ENCODE data around the gene PIGU.
"Not testable (repeated sequence)": the region's sequence is repeated elsewhere in the genome, so short reads cannot be mapped to it uniquely, and the experiment has no call there.

Gene PIGU, protein sequence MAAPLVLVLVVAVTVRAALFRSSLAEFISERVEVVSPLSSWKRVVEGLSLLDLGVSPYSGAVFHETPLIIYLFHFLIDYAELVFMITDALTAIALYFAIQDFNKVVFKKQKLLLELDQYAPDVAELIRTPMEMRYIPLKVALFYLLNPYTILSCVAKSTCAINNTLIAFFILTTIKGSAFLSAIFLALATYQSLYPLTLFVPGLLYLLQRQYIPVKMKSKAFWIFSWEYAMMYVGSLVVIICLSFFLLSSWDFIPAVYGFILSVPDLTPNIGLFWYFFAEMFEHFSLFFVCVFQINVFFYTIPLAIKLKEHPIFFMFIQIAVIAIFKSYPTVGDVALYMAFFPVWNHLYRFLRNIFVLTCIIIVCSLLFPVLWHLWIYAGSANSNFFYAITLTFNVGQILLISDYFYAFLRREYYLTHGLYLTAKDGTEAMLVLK

DNA sequence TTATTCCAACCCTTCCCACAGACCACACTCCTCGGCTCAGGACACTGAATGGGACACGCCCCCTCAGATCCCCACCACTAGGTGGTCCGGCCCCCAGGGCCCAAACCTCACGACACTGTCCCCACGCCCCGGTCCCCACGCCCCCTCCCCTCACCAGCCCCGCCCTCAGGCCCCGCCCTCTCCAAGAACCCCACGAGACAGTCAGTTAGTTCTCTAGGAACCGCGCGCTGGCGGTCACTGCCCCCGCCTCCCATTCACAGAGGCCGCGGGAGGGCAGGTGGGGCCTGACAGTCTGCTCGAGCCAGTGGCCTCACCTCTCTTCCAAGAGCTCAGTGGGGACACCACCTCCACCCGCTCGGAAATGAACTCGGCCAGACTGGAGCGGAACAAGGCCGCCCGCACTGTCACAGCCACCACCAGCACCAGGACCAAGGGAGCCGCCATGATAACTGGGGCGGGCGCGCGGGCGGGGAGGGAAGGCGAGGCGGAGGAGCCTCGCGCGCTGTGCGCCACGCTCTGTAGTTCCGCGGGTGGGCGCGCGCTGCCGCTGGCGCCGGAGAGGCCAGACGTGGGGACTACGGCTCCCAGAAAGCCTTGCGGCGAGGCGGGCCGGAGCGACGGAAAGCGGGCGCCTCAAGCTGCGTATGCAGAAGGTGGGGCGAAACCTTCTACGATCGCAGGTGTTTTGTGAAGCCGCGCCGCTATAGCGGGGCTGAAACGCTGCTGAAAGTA lies at the start of gene PIGU:
Gene PIGU, minus strand, starts transcription at position 451 of the 732 bp plus-strand sequence. Its CDS starts 7 bp downstream, at position 444.
- DNase-seq, result peak; percentile 92

DNA sequence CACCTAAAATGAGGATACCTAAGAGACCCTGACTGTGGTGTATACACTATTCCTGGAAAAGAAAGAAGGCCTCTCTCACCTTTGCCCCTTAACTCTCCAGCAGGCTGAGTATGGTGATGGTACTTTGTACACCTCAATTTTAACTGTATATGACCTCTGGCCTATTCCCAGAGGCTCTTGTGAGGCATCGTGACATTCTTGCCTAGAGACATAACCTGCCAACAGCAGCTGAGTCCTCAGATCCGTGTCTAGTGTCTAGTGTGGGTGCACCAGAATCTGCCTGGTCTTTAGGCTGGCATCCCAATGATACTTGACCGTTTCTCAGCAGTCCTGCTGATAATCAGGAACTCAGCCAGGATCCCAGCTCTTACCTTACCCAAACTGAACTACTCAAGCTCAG lies 47.3 kb upstream of the PIGU start:
- DNase-seq, result no peak

DNA sequence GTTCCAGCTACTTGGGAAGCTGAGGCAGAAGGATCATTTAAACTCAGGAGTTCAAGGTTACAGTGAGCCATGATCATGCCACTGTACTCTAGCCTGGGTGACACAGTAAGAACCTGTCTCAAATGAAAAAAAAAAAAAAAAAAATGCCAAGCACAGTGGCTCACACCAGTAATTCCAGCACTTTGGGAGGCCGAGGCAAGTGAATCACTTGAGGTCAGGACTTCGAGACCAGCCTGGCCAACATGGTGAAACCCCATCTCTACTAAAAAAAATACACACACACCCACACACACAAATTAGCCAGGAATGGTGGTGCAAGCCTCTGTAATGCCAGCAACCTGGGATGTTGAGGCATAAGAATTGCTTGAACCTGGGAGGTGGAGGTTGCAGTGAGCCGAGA lies 45.7 kb upstream of the PIGU start:
- DNase-seq, result not testable (repeated sequence)

DNA sequence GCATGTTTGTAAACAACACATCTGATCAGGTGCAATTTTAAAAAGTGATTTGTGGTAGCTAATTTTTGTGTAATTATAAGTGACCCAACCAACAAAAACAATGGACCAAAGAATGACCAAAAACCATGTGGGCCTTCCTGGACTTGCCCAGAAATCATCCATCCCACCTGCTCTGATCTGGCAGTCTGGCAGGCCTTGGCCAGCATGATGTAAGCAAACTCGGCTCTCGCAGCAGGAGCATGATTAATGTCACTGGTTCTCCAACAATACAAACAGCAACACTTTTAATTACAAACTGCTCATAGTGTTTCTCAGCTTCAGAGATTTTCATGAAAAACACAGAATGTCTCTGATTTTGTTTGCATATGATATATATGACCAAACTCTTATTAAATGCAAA lies 43.4 kb upstream of the PIGU start:
- no peak for DNase-seq

DNA sequence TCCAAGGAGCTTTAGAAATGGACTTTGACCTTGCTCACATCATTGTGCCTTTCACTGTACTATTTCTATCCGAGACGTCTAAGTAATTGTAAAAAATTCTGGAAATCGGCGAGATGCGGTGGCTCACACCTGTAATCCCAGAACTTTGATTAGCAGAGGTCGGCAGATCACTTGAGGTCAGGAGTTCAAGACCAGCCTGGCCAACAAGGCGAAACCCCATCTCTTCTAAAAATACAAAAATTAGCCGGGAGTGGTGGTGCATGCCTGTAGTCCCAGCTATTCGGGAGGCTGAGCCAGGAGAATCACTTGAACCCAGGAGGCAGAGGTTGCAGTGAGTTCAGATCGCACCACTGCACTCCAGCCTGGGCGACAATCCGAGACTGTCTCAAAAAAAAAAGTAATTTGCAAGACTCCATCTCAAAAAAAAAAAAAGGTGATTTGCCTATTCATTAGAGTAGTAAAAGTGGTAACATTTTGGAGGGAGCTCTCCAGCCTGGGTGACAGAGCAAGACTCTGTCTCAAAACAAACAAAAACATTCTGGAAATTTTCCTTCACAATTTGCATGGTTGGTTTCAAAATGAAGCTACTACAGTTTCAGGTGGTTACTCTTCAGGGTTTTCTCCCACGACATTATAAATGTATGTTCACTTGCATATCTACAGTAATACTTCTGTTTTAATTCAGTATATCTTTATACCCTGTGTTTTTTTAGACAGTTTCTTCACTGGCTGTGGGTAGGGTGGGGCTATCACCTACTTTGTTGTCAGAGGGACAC lies 42.5 kb upstream of the PIGU start:
- not testable (repeated sequence) for DNase-seq

DNA sequence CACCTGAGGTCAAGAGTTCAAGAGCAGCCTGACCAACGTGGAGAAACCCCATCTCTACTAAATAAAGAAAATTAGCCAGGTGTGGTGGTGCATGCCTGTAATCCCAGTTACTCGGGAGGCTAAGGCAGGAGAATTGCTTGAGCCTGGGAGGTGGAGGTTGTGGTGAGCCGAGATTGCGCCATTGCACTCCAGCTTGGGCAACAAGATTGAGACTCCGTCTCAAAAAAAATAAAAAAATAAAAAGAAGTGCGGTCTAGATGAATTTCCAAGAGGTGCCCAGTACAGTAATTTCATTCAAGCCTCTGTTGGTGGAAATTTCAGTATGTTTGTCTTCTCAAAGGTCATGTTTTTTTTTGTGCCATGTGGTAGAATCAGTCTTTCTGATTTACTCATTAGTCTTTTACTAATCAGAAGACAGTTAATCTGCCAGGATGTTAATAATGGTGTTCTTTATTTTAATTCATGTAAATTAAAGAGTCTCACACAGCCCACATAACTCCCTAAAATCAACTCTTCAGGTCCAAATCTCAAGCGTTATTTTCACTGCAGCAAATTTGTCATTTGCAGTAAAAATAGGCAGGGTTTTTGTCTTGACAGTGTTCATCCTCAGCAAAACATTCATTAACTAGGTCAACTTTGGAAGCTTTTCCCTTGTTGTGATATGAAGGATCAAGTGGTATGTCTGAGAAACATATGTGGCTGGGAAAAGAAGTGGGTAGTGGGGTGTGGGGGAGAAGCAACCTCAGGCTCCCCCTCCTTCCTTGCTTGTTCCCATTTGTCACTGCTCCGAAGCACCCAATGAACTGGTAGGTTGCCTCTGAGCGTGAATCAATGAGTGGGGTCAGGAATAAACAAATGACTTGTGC lies 40.6 kb upstream of the PIGU start:
- DNase-seq, result no peak

DNA sequence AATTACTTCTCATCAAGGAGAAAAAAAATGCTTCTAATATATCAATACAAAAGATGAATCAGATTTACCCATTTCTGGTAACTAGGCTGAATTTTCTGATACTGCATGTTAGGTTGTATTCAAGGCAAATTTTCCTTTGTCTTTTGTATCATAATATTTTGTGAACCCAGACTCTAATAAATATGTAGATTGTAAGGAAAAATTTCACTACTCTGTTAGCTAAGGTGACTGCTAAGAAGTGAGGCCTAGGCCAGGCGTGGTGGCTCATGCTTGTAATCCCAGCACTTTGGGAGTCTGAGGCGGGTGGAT lies 40.0 kb upstream of the PIGU start:
- no peak for DNase-seq

DNA sequence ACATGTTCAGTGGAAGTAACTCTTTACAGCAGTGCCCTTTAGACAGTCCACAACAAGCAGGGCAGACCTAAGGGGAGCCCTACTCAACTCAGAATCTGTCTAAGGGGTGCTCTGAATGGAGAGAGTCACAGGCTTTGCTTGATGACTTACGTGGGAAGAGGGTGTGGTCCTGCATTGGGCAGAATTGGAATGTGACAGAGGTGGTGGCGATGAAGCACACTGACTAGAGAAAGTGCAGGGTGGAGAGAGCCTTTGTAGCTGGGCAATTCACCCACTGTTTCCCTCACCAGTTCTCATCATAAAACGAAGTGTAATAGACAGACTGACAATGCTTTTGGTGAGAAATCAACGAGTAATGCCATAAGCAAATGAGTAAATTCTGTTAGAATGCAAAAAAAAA lies 38.5 kb upstream of the PIGU start:
- no peak for DNase-seq

DNA sequence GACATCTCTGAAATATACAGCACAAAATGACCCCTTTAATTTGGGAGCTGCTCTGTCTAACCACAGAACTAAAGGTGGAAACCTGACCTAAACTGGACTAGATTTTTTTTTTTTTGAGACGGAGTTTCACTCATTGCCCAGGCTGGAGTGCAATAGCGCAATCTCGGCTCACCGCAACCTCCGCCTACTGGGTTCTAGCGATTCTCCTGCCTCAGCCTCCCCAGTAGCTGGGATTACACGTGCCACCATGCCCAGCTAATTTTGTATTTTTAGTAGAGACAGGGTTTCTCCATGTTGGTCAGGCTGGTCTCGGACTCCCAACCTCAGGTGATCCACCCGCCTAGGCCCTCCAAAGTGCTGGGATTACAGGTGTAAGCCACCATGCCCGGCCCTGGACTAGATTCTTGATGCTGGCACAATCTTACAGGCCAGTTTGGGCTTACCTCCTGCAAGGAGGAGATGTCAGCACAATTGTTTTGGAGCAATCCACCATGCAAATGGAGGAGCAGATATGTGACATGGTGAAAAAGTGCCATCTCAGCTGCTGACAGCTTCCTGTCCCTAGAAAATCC lies 37.1 kb upstream of the PIGU start:
- not testable (repeated sequence) for DNase-seq

DNA sequence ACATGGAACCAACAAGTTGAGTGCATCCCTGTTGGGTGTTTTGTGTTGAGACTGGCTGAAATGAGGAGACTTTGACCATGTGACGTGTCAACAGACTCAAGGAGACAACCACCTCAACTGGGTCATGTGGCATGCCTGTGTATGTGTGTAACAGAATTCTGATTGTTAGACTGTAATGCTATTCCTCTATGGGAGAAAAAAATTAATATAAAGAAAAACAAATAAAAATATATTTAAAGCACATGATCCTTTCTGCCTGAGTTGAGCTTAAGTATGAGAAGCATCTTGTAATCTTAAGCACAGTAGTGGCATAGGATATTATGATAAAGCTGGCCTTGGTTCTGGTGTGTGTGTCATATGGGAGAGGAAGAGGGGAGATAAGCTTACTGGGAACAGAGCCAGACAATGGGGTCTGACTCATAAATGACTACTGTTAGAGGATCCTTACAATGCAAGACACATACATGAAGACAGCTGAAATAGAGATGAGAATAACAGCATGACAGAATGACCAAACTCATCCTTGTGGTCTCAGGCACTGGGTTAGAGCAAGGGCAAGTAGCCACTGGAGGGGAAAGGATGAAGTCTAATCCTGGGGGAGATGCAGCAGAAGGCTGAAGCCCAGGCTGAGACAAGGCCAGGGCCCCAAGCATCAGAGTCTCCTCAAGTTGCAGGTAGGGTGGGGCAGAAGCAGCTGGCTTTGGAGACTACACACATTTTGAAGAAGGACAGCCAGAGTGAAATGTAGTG lies 36.5 kb upstream of the PIGU start:
- DNase-seq, result no peak

DNA sequence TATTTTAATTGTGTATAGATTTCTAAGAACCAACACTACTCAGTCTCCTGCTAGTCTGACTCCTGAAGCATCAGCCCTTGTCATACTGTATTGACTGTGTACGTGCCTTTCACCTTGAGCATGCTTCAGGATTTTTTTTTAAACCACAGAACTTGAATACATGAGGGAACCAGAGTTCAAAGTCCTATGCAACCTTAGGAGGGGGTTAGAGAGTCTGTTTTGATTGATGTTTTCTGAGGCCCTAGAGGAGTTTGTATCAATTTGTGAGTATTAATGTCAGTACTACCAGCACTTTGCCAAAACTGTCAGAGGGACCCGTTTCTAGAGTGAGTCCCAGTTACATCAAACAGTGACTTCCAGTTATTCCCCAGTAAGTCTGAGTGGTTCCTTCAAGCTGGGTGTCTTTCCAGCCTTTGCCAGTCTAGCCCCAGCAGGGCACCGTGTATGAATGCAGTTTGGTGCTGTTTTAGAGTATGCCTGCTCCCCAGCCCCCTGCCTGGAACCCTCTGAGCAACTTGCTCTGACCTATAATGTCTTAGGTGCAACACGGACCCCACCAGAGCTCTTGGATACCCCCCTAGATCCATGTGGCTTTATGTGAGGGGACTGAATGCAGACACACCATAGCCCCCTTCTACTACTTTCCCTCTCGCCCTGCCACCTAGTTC lies 35.8 kb upstream of the PIGU start:
- no peak for DNase-seq

DNA sequence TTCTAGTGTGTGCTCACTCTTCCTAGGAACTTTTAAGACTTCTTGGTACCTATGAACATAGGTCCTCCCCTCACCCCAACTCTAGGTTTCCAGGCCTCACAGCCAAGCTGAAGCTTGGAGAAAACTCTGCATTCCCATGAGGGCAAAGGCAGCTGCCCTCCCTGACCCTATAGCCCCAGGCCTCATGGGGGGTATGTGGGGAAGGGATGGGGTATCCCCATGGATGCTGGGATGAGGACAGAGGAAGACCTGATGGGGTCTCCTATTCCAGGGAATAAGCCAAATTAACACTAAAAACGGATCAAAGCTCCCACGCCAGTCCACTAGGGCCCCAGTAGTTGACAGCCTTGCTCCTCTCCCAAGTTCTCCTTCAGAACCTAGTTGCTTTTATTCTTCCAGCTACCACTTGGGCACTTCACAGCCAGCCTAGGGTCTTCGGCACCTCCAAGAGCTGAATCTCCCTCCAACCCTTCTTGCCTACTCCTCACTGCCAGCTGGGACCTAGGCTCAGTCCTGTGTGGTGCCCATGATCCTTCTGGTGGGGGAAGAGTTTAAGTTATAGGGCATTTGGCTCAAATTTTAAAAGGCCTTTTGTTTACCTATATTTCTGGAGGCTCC lies 35.0 kb upstream of the PIGU start:
- no peak for DNase-seq

DNA sequence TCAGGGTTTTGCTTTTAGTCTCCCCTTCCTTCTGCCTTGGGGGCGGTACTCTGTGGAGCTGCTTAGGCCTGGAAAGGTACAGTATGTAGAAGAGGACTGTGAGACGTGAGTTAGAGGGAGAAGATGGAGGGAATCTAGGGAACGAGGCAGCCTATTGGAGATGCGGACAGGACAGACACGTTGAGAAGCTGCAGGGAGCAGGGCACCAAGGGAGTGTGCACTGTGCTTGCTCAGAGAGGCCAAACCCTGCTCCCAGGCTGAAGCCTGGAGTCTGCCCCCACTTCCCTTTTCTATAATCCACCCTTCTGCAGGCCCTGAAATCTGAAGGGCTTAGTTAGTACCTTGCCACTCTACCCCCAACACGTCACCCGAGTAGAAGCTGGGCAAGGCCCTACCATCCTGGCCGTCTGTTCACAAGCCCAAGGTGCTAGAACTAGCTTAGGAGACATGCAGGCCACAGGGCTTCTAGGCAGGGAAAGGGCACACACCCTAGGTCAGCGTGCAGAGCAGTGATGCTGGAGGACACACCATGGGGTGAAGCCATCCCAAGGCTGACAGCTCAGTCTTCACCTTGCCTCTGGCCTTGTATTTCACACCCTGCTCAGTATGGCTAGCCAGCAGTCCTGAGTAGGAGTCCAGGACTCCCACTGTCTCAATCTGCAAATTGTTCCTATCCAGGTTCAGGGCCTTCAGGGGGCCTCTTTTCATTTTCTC lies 34.1 kb upstream of the PIGU start:
- no peak for DNase-seq

DNA sequence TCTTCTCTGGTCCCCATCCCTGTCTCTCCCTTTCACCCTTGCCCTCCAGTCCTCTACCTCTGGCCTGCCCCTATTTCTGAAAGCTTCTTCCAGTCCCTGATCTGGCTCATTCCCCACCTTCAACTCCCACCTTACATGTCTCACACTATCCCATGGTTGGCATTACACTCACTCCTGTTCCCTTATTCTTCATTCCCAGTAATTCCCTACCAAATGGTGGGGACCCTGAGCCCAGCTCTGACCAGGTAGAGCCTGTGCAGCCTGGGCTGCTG lies 33.6 kb upstream of the PIGU start:
- no peak for DNase-seq

DNA sequence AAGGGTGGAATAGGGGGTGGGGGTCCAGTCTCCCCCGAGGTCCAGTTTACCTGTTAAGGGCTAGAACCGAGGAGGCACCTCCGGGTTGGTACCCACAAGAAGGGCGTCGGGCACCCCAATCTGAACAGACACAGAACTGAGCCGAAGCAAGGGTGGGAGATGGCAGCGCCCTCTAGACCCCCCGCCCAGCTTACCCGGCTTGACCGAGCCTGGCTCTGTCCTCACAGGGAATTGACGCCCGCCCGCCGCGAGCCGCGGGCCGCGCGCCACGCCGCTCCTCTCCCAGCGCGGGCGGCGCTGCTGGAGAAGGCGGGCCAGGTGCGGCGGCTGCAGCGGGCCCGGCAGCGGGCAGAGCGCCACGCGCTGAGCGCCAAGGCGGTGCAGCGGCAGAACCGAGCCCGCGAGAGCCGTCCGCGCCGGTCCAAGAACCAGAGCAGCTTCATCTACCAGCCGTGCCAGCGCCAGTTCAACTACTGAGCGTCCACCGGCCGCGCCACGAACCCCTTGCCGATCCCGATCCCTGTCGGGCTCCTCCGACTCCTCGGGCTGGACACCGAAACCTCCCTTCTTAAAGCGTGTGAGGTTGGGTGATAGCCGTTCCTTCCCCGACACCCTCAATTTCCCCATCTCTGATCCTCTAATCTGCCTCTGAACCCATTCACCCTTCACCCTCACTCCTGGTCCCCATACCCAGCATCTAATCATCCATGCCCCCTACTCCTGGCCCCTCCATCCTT lies 33.1 kb upstream of the PIGU start:
- DNase-seq, result peak; percentile 77

DNA sequence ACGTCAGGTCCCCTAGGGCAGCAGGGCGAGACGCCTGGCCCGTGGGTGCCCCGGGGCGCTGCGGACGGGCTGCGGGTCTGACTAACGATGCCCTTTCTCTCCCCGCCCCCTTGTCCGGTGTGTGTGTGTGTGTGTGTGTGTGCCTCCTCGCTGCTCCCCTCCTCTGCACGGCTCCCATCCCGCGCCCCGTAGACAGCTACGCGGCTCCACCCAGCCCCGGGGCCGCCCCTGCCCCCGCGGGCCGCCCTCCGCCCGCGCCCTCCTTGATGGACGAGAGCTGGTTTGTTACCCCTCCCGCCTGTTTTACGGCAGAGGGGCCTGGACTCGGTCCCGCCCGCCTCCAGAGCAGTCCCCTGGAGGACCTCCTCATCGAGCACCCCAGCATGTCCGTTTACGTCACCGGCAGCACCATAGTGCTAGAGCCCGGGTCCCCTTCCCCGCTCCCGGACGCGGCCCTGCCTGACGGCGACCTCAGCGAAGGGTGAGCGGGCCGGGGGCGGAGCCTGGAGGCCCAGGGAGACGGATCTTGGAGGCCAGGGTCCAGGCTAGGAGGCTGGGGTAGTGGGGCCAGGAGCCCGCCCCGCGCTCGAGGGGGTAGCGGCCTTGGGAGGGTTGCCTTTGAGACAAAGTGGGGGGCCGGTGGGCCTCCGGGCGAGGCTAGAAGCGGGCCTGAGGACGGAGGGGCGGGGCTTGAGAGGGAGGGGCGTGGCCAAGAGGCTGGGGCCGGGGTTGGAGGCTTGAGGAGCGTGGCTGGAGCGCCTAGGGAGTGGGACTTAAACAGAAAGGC lies 32.3 kb upstream of the PIGU start:
- peak; percentile 77 for DNase-seq

DNA sequence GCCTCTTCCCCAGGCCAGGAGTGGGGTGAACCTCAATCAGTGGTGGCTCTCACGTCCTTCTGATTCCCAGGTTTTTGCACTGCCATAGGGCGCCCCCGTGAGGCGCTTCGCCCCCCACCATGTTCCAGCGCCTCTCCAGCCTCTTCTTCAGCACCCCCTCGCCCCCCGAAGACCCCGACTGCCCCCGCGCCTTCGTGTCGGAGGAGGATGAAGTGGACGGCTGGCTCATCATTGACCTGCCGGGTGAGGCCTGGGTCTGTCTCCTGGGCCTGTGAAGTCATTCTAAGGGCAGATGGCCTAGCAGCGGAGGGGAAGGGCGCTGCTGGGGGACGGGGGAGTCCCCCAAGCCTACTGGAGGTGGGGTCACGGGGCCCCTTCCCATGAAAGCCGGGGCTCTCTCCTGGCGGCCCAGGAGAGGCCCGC lies 31.7 kb upstream of the PIGU start:
- DNase-seq, result peak; percentile 9
